B cell (primary cell): ENCODE measurements around the gene SCRN1. TPM values are rescaled to one million over a fixed set of nuclear protein-coding genes. Genes with fewer than 3 reads are reported as not detected.

ENCODE experiments used
- ATAC-seq: fragments of 200-7000 bp; cut with Tn5 transposase; one replicate; pipeline ENCODE4 v1.10.0; 2021; ENCODE audit warnings: low read depth, mild to moderate bottlenecking, moderate number of reproducible peaks, moderate library complexity
- CTCF ChIA-PET: fragments of 350-600 bp; sonication (Branson Sonifier 250); formaldehyde crosslinking; loops from one replicate; lab custom pipeline; 2021; ENCODE audit warnings: antibody characterized with exemption, inconsistent platforms; lab: Charles Lee
- POLR2A ChIA-PET: fragments of 350-600 bp; sonication (Branson Sonifier 250); formaldehyde crosslinking; loops from one replicate; lab custom pipeline; 2021; ENCODE audit warnings: antibody characterized with exemption; lab: Charles Lee
- DNase-seq: peaks from one replicate; pipeline ENCODE4 v3.0.0; 2013
- H2AFZ ChIP-seq: 2 replicates; pipeline ENCODE4 v1.6.1; 2012; ENCODE audit warnings: mild to moderate bottlenecking, low read depth, low read length; ENCODE audit not compliant: insufficient read depth, poor library complexity, severe bottlenecking
- H3K27ac ChIP-seq, 2 donors: 1 replicate in 1 of 2; 2 replicates in 1 of 2; pipeline ENCODE4 v1.5.1; 2012 to 2013; ENCODE audit warnings: low read length in 2 of 2, mild to moderate bottlenecking in 2 of 2, moderate library complexity in 1 of 2
- H3K27me3 ChIP-seq, 4 experiments: fragments of 200-600 bp in 1 of 4; sonication (generic) in 1 of 4; replicated peaks in 1 of 4; 1 replicate in 2 of 4; 2 replicates in 2 of 4; pipeline versions ENCODE4 v1.6.1 to v1.7.0; 2013 to 2016; ENCODE audit warnings: low read length in 3 of 4, mild to moderate bottlenecking in 2 of 4, mixed read lengths in 1 of 4, moderate library complexity in 1 of 4; ENCODE audit not compliant: insufficient read depth in 4 of 4, control insufficient read depth in 3 of 4; ENCODE audit errors: control extremely low read depth in 1 of 4
- H3K36me3 ChIP-seq, 2 experiments: replicated peaks in 1 of 2; 1 replicate in 1 of 2; 2 replicates in 1 of 2; pipeline versions ENCODE4 v1.6.1 to v1.7.1; 2013; ENCODE audit warnings: low read length in 1 of 2; ENCODE audit not compliant: insufficient read depth in 2 of 2, control insufficient read depth in 1 of 2; ENCODE audit errors: control extremely low read depth in 1 of 2, extremely low read depth in 1 of 2
- H3K4me1 ChIP-seq, 2 donors: fragments of 200-600 bp in 1 of 2; sonication (generic) in 1 of 2; 1 replicate in 1 of 2; 2 replicates in 1 of 2; pipeline versions ENCODE4 v1.5.1 to v1.6.1; 2013 to 2017; ENCODE audit warnings: low read length in 2 of 2; ENCODE audit not compliant: control insufficient read depth in 2 of 2, insufficient read depth in 2 of 2
- H3K4me2 ChIP-seq: replicated peaks from 2 replicates; pipeline ENCODE3; 2012; ENCODE audit warnings: mild to moderate bottlenecking, low read depth, low read length; ENCODE audit not compliant: poor library complexity, severe bottlenecking
- H3K4me3 ChIP-seq, 5 experiments: fragments of 200-600 bp in 1 of 5; sonication (generic) in 1 of 5; 1 replicate in 3 of 5; 2 replicates in 2 of 5; pipeline versions ENCODE4 v1.5.1 to v1.7.0; 2011 to 2016; ENCODE audit warnings: low read length in 4 of 5, mild to moderate bottlenecking in 4 of 5, low read depth in 2 of 5, control low read depth in 1 of 5, moderate library complexity in 1 of 5; ENCODE audit not compliant: insufficient read depth in 1 of 5; ENCODE audit errors: control extremely low read depth in 1 of 5, extremely low read depth in 1 of 5
- H3K79me2 ChIP-seq: fragments of 200-600 bp; sonication (generic); one replicate; pipeline ENCODE4 v1.6.0; 2016; ENCODE audit warnings: low read length; ENCODE audit not compliant: control insufficient read depth, insufficient read depth
- H3K9ac ChIP-seq: fragments of 200-600 bp; sonication (generic); 2 replicates; pipeline ENCODE4 v1.6.1; 2017; ENCODE audit warnings: mild to moderate bottlenecking, low read length, moderate library complexity
- H3K9me3 ChIP-seq, 3 donors: one replicate each; pipeline versions ENCODE4 v1.6.1 to v1.7.1; 2013; ENCODE audit warnings: low read length in 2 of 3; ENCODE audit not compliant: control insufficient read depth in 2 of 3, insufficient read depth in 1 of 3; ENCODE audit errors: control extremely low read depth in 1 of 3
- H4K20me1 ChIP-seq: 2 replicates; pipeline ENCODE4 v1.6.0; 2012; ENCODE audit warnings: mild to moderate bottlenecking, low read length; ENCODE audit not compliant: insufficient read depth, control insufficient read depth, poor library complexity, severe bottlenecking
- H3K27ac Mint-ChIP-seq: one replicate; pipeline ENCODE4 v1.8.0; 2021; ENCODE audit warnings: mixed read lengths
- H3K27me3 Mint-ChIP-seq: one replicate; pipeline ENCODE4 v1.8.0; 2021; ENCODE audit warnings: mixed read lengths
- H3K4me1 Mint-ChIP-seq: one replicate; pipeline ENCODE4 v1.8.0; 2021; ENCODE audit warnings: mixed read lengths
- H3K4me3 Mint-ChIP-seq: one replicate; pipeline ENCODE4 v1.8.0; 2021; ENCODE audit warnings: mixed read lengths
- H3K9me3 Mint-ChIP-seq: one replicate; pipeline ENCODE4 v1.8.0; 2022; ENCODE audit warnings: mixed read lengths; ENCODE audit not compliant: insufficient read depth
- EZH2 ChIP-seq: IDR thresholded peaks from 2 replicates; pipeline ENCODE4 v1.6.1; 2012; ENCODE audit warnings: borderline replicate concordance, low read depth, mild to moderate bottlenecking, moderate library complexity, low read length; ENCODE audit not compliant: insufficient read depth, poor library complexity, severe bottlenecking
- WGBS: methylation state at CpG from one replicate; pipeline ENCODE4 v1.1.5; 2013; ENCODE audit warnings: missing lambda C conversion rate; ENCODE audit not compliant: insufficient coverage; 5-methylcytosine and 5-hydroxymethylcytosine counted together
- intact Hi-C: fragments of 100-400 bp; cut with micrococcal nuclease; formaldehyde crosslinking; loops from one replicate; pipeline ENCODE4 v1.10.0; 2022
- polyA plus RNA-seq: library from polyadenylated mRNA; depleted of rRNA; stranded (reverse); fragments of >200 nt; gene quantifications from 2 replicates; pipeline ENCODE4 v1.2.3, GENCODE V29; 2012
- total RNA-seq, 2 donors: library from RNA; stranded (reverse); fragments of 120-200 nt in 1 of 2; gene quantifications; 1 replicate in 1 of 2; 2 replicates in 1 of 2; pipeline versions ENCODE4 v1.2.3 to v1.2.4, GENCODE V29; 2013 to 2022
- TF ChIP-seq, protein P1 (sequence below): fragments of 200-600 bp; IDR thresholded peaks from one replicate; pipeline ENCODE4 v1.8.0; 2022; ENCODE audit warnings: antibody characterized with exemption, mild to moderate bottlenecking

Gene SCRN1
- total and polyA plus RNA-seq, 2 donors (not counting 1 experiment from before 2014, with no cell fraction given): 16.6 to 66.6 TPM

GRCh38 chr7:29945259-29945809, 44.3 kb downstream of the SCRN1 start:
- ATAC-seq (no peak), DNase-seq (no peak)
- Histone ChIP-seq H3K9me3 (peaks cover 0 to 6% (median 0%) of the 10 kb centered on the region in 3 donors), H3K27me3 (no peaks in the 10 kb centered on the region), H3K4me3 (no peak overlapping the region), H3K4me2 (no peak overlapping the region), H3K36me3 (peaks cover 2 to 49% of the 10 kb centered on the region in 2 experiments), H3K4me1 (no peaks in the 10 kb centered on the region), H3K27ac (no peak overlapping the region), H2AFZ (no peak overlapping the region), H3K79me2 (no peaks in the 10 kb centered on the region), H4K20me1 (no peaks in the 10 kb centered on the region), H3K9ac (no peak overlapping the region)
- POLR2A ChIA-PET: no interaction called here
- intact Hi-C loops: no loop called here
- TF ChIP-seq, protein P1, sequence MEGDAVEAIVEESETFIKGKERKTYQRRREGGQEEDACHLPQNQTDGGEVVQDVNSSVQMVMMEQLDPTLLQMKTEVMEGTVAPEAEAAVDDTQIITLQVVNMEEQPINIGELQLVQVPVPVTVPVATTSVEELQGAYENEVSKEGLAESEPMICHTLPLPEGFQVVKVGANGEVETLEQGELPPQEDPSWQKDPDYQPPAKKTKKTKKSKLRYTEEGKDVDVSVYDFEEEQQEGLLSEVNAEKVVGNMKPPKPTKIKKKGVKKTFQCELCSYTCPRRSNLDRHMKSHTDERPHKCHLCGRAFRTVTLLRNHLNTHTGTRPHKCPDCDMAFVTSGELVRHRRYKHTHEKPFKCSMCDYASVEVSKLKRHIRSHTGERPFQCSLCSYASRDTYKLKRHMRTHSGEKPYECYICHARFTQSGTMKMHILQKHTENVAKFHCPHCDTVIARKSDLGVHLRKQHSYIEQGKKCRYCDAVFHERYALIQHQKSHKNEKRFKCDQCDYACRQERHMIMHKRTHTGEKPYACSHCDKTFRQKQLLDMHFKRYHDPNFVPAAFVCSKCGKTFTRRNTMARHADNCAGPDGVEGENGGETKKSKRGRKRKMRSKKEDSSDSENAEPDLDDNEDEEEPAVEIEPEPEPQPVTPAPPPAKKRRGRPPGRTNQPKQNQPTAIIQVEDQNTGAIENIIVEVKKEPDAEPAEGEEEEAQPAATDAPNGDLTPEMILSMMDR: no peak
- no peak for TF ChIP-seq EZH2
- H3K4me3 Mint-ChIP-seq: no peak overlapping the region
- 100% methylated on average over 1 of the region's 4 CpGs for WGBS
- CTCF ChIA-PET: interaction anchor here (0.9 to 1.7 kb wide), 3 partner anchors 116 to 618 kb away, joined by 3 to 8 read pairs (median 5); no protein-coding TSS in a partner anchor
- H3K4me1 Mint-ChIP-seq: no peaks in the 10 kb centered on the region
- no peaks in the 10 kb centered on the region for H3K27me3 Mint-ChIP-seq
- H3K9me3 Mint-ChIP-seq: no peaks in the 10 kb centered on the region
- no peak overlapping the region for H3K27ac Mint-ChIP-seq

- H3K9me3 ChIP-seq: peaks cover 0 to 3% (median 0%) of the 10 kb centered on the region in 3 donors
- intact Hi-C loops: no loop called here
- no peaks in the 10 kb centered on the region for H3K27me3 ChIP-seq
- no peaks in the 10 kb centered on the region for H4K20me1 ChIP-seq
- ChIA-PET CTCF (no interaction called here), POLR2A (no interaction called here)
- H3K9me3 Mint-ChIP-seq: no peaks in the 10 kb centered on the region
- TF ChIP-seq EZH2: no peak
- TF ChIP-seq, protein P1: no peak
- ATAC-seq (no peak), DNase-seq (no peak)
- no peak overlapping the region for H2AFZ ChIP-seq
- H3K4me1 Mint-ChIP-seq: no peaks in the 10 kb centered on the region
- no peak overlapping the region for H3K4me2 ChIP-seq
- H3K27me3 Mint-ChIP-seq: no peaks in the 10 kb centered on the region
- H3K36me3 ChIP-seq: peaks cover 2 to 54% of the 10 kb centered on the region in 2 experiments
- H3K79me2 ChIP-seq: no peaks in the 10 kb centered on the region
- H3K9ac ChIP-seq: no peak overlapping the region
- no peak overlapping the region for H3K4me3 ChIP-seq
- no peak overlapping the region for H3K27ac Mint-ChIP-seq
- no CpG with 5 or more reads among the region's 2 CpGs for WGBS
- no peak overlapping the region for H3K4me3 Mint-ChIP-seq
- no peaks in the 10 kb centered on the region for H3K4me1 ChIP-seq
- H3K27ac ChIP-seq: no peak overlapping the region
Observed at GRCh38 chr7:29940199-29940598, 49.4 kb downstream of the SCRN1 start.
